ENCODE results near the gene CEP135.

GRCh38 chr4:56055027-56055977 lies 106.6 kb downstream of the CEP135 start:
- TF ChIP-seq EZH2phosphoT487 (IDR thresholded peaks at IDR 0.05; ENCODE audit: borderline replicate concordance, low read length) (no peak), CTCF (conservative IDR thresholded peaks at IDR 0.05; ENCODE audit: low read depth, low read length) (no peak), EZH2 (IDR thresholded peaks at IDR 0.05; ENCODE audit: low read length, unreplicated experiment) (no peak)

Data from PC-3 (cell line).